Measurements from ENCODE around the gene UMAD1. TPM values are rescaled to one million over a fixed set of nuclear protein-coding genes. Genes with fewer than 3 reads are reported as not detected.

The UMAD1 gene
- total and polyA plus RNA-seq, 2 of the 4 experiments (the other 2 are of a cell fraction) = 5.2 to 8.4 TPM

DNA sequence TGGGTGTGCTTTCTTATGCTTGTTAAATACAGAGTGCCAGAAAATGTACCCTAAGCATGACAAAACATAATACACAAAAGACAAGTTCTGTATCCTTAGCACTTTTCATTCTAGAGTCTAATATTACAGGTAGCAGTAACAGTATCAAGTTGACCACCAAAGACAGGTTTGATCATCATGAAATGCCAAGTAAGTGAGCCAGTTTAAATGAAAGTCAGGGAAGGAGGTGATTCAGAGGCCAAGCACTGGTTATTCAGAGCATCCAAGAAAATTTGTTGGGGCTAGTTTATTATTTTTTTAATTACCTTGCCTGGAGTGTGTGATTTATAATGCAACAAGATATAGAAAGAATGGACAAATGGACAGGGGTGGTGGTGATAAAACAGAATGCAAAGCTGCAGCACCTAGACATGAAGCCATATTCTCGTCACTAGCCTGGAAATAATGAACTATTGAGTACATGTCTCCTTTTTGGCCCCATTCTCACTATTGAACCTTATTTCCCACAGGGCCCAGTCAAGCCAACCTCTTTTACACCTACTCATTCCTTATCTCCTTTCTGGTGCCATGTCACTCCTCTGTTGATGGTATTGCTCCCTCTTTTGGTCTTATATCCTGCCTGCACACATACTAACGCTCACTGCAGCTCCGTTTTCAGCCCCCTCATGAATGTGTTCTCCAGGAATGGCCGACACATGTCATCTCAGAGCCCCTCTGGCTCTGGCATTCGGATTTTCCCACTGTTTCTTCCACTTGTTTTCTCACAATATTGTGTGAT lies 249.4 kb downstream of the UMAD1 start:
- Histone ChIP-seq H3K9me3 (ENCODE audit: control insufficient read depth, insufficient read depth, low read length) (no peaks in the 10 kb centered on the region), H3K4me2 (ENCODE audit: low read depth, low read length) (no peak overlapping the region), H3K79me1 (ENCODE audit: low read depth in 1 of 2, low read length in 2 of 2) (no peaks in the 10 kb centered on the region), H3K4ac (ENCODE audit: low read depth, low read length) (no peak overlapping the region), H3K23ac (ENCODE audit: low read depth, low read length) (no peak overlapping the region), H3K9me1 (ENCODE audit: insufficient read depth, low read length) (no peaks in the 10 kb centered on the region), H2BK5ac (ENCODE audit: low read depth, low read length, poor library complexity, severe bottlenecking) (no peak overlapping the region), H3K27ac (ENCODE audit: insufficient read depth, low read length) (no peak overlapping the region), H3K36me3 (ENCODE audit: control insufficient read depth, insufficient read depth, low read length) (no peaks in the 10 kb centered on the region), H4K5ac (ENCODE audit: low read depth, low read length) (no peak overlapping the region), H3K56ac (ENCODE audit: extremely low read depth, insufficient read depth, low read length) (no peak overlapping the region), H3K14ac (replicated peaks; ENCODE audit: low read depth, low read length) (no peak overlapping the region), H2AK5ac (ENCODE audit: low read depth, low read length) (no peak overlapping the region), H2AK9ac (replicated peaks; ENCODE audit: low read depth, low read length, poor library complexity) (no peak overlapping the region), H2BK15ac (ENCODE audit: low read depth, low read length) (no peak overlapping the region), H2AFZ (replicated peaks; ENCODE audit: low read length, poor library complexity) (no peak overlapping the region), H3K4me1 (ENCODE audit: control insufficient read depth, insufficient read depth, low read length) (no peaks in the 10 kb centered on the region), H4K8ac (ENCODE audit: low read depth in 2 of 2, low read length in 2 of 2) (no peak overlapping the region), H3K27me3 (ENCODE audit: control insufficient read depth, insufficient read depth, low read length) (no peaks in the 10 kb centered on the region), H3K18ac (ENCODE audit: low read depth, low read length) (no peak overlapping the region), H3K9ac (ENCODE audit: low read depth, low read length) (no peak overlapping the region), H4K91ac (ENCODE audit: insufficient read depth, low read depth, low read length) (no peak overlapping the region), H2BK20ac (ENCODE audit: low read depth, low read length) (no peak overlapping the region), H3K4me3 (ENCODE audit: insufficient read depth, low read depth, low read length) (no peak overlapping the region), H2BK120ac (ENCODE audit: low read depth, low read length) (no peak overlapping the region), H4K20me1 (ENCODE audit: insufficient read depth, low read length) (no peaks in the 10 kb centered on the region)
- intact Hi-C loops (cut with micrococcal nuclease) = no loop called here
- ATAC-seq (ENCODE audit: low read depth) = no peak
- CTCF ChIA-PET = no interaction called here
- TF ChIP-seq RAD21 (IDR thresholded peaks at IDR 0.05; ENCODE audit: low read length) (no peak), RCOR1 (IDR thresholded peaks at IDR 0.05; ENCODE audit: insufficient replicate concordance, low read length) (no peak), BHLHE40 (IDR thresholded peaks at IDR 0.05; ENCODE audit: low read depth, low read length) (no peak), MAFK (IDR thresholded peaks at IDR 0.05; ENCODE audit: low read depth, low read length) (no peak), MAZ (IDR thresholded peaks at IDR 0.05; ENCODE audit: borderline replicate concordance, low read depth, low read length) (no peak), POLR2A (IDR thresholded peaks at IDR 0.05; ENCODE audit: low read depth, low read length) (no peak), NFE2L2 (IDR thresholded peaks at IDR 0.05; ENCODE audit: low read depth, low read length) (no peak), RFX5 (IDR thresholded peaks at IDR 0.05; ENCODE audit: low read depth, low read length) (no peak)
- TF ChIP-seq, protein P1, sequence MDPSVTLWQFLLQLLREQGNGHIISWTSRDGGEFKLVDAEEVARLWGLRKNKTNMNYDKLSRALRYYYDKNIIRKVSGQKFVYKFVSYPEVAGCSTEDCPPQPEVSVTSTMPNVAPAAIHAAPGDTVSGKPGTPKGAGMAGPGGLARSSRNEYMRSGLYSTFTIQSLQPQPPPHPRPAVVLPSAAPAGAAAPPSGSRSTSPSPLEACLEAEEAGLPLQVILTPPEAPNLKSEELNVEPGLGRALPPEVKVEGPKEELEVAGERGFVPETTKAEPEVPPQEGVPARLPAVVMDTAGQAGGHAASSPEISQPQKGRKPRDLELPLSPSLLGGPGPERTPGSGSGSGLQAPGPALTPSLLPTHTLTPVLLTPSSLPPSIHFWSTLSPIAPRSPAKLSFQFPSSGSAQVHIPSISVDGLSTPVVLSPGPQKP (IDR thresholded peaks at IDR 0.05; ENCODE audit: borderline replicate concordance, low read depth, low read length) = no peak
- TF ChIP-seq, protein P2, sequence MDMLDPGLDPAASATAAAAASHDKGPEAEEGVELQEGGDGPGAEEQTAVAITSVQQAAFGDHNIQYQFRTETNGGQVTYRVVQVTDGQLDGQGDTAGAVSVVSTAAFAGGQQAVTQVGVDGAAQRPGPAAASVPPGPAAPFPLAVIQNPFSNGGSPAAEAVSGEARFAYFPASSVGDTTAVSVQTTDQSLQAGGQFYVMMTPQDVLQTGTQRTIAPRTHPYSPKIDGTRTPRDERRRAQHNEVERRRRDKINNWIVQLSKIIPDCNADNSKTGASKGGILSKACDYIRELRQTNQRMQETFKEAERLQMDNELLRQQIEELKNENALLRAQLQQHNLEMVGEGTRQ (IDR thresholded peaks at IDR 0.05; ENCODE audit: low read depth, low read length) = no peak
- dilution Hi-C loops (cut with HindIII; ENCODE audit: low sequenced_read_pairs, unreplicated experiment) = no loop called here
- no TSS peak for BruUV-seq (replicated peaks)
- WGBS, 2 experiments (ENCODE audit: extremely low coverage in 2 of 2, insufficient read length in 1 of 2) = no CpG with 5 or more reads among the region's 5 CpGs
- in situ Hi-C loops (cut with MboI; ENCODE audit: low sequenced_read_pairs) = no loop called here
- POLR2A ChIA-PET (ENCODE audit: unreplicated experiment) = no interaction called here
- peak; percentile 17 for DNase-seq
